Skeletal muscle cell (primary cell): Measurements from ENCODE around the gene FBXL5.
A peak's percentile ranks its signal among the peaks of the same experiment; 100 is the strongest.
"Not testable (repeated sequence)": the region's sequence is repeated elsewhere in the genome, so short reads cannot be mapped to it uniquely, and the experiment has no call there.

Experiments
- DNase-seq: peaks from one replicate; pipeline ENCODE4 v3.0.0-alpha.2; 2010; ENCODE audit warnings: low read depth
- H3K4me3 ChIP-seq: 2 replicates; pipeline ENCODE4 v1.5.1; 2011; ENCODE audit warnings: low read depth, mild to moderate bottlenecking, control low read depth, low read length, moderate library complexity

Gene FBXL5

GRCh38 chr4:15653864-15654592, 1.1 kb downstream of the FBXL5 start:
- DNase-seq, result no peak
- H3K4me3 ChIP-seq, result peak overlapping the region; percentile 82

- peak overlapping the region; percentile 82 for H3K4me3 ChIP-seq
- DNase-seq, result no peak
Observed at GRCh38 chr4:15653420-15653819, 1.7 kb downstream of the FBXL5 start.

GRCh38 chr4:15652841-15653240, 2.3 kb downstream of the FBXL5 start:
- H3K4me3 ChIP-seq, result peak overlapping the region; percentile 82
- DNase-seq, result no peak

- no peak for DNase-seq
- H3K4me3 ChIP-seq, result no peak overlapping the region
Observed at GRCh38 chr4:15652191-15652590, 3.0 kb downstream of the FBXL5 start.

GRCh38 chr4:15651676-15652075, 3.5 kb downstream of the FBXL5 start:
- no peak for DNase-seq
- no peak overlapping the region for H3K4me3 ChIP-seq

- DNase-seq, result no peak
- no peak overlapping the region for H3K4me3 ChIP-seq
Observed at GRCh38 chr4:15649914-15650545, 5.1 kb downstream of the FBXL5 start.

GRCh38 chr4:15648600-15648999, 6.6 kb downstream of the FBXL5 start:
- no peak for DNase-seq
- no peak overlapping the region for H3K4me3 ChIP-seq

GRCh38 chr4:15638418-15638817, 16.7 kb downstream of the FBXL5 start:
- no peak for DNase-seq
- H3K4me3 ChIP-seq, result no peak overlapping the region

GRCh38 chr4:15636818-15637217, 18.3 kb downstream of the FBXL5 start:
- H3K4me3 ChIP-seq, result no peak overlapping the region
- DNase-seq, result no peak

GRCh38 chr4:15617407-15617806, 37.8 kb downstream of the FBXL5 start:
- not testable (repeated sequence) for DNase-seq

GRCh38 chr4:15614891-15615290, 40.3 kb downstream of the FBXL5 start:
- DNase-seq, H3K4me3 ChIP-seq: not testable (repeated sequence)

More at GRCh38 chr4:15617407-15617806, 37.8 kb downstream of the FBXL5 start:
- not testable (repeated sequence) for H3K4me3 ChIP-seq

GRCh38 chr4:15612136-15612535, 43.0 kb downstream of the FBXL5 start:
- no peak for DNase-seq
- H3K4me3 ChIP-seq, result no peak overlapping the region

GRCh38 chr4:15610855-15611254, 44.3 kb downstream of the FBXL5 start:
- DNase-seq, result no peak
- H3K4me3 ChIP-seq, result no peak overlapping the region

GRCh38 chr4:15605537-15605936, 49.6 kb downstream of the FBXL5 start:
- no peak for DNase-seq
- no peak overlapping the region for H3K4me3 ChIP-seq

GRCh38 chr4:15601862-15602261, 53.3 kb downstream of the FBXL5 start:
- DNase-seq, result no peak
- H3K4me3 ChIP-seq, result no peak overlapping the region

GRCh38 chr4:15600176-15600575, 55.0 kb downstream of the FBXL5 start:
- no peak for DNase-seq
- no peak overlapping the region for H3K4me3 ChIP-seq

GRCh38 chr4:15598644-15599043, 56.5 kb downstream of the FBXL5 start:
- no peak overlapping the region for H3K4me3 ChIP-seq
- DNase-seq, result no peak

- H3K4me3 ChIP-seq, result no peak overlapping the region
- no peak for DNase-seq
Observed at GRCh38 chr4:15592799-15593198, 62.4 kb downstream of the FBXL5 start.

GRCh38 chr4:15587649-15588048, 67.5 kb downstream of the FBXL5 start:
- H3K4me3 ChIP-seq, result no peak overlapping the region
- DNase-seq, result peak; percentile 68

GRCh38 chr4:15586066-15586465, 69.1 kb downstream of the FBXL5 start:
- peak; percentile 5 for DNase-seq
- H3K4me3 ChIP-seq, result no peak overlapping the region

- H3K4me3 ChIP-seq, result no peak overlapping the region
- DNase-seq, result no peak
Observed at GRCh38 chr4:15585331-15585730, 69.8 kb downstream of the FBXL5 start.
